HG03342 (cell line): ENCODE measurements around the gene SEMA3F.

ENCODE experiments used
- ATAC-seq: cut with Tn5 transposase; IDR thresholded peaks from one replicate; pipeline ENCODE4 v1.9.1; 2021; ENCODE audit warnings: mild to moderate bottlenecking, moderate library complexity; ENCODE audit not compliant: unreplicated experiment

SEMA3F gene

DNA sequence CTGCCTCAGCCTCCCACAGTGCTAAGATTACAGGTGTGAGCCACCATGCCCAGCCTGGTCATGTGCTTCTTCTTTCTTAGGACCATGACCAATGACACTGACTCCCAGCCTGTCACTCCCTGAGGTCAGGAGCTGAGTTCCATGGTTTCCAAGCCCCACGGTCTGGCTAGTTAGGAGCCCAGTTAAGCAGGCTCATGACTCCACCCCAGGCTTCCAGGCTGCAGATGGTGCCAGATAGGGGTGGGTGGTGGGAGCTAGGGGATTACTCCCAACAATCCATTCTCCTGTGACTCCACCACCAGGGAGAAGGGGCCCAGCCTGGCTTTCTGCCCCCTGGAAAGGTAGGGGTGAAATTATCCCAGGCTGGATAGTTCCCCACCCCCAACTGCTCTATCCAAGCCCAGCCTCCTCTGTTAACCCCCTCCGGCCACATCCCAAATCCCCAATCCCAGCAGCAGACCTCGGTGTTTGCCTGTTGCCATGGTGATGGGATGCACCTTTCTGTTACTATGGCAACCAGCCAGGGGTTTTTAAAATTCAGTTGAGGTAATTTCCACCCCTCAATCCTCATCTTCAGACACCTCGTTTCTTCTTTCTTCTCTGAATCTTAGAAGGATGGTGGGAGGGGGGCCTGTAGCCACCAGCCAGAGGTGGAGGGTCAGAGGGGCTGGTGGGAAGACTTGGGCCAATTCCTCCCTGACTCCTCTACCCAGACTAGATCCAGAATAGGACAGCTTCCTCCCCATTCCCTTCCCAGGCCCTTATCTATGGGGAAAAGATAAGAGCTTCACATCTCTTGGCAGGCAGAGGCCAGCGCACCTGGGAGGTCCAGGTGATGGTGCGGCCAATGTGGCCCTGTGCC is 22.5 kb upstream of the SEMA3F start:
- ATAC-seq, result no peak

DNA sequence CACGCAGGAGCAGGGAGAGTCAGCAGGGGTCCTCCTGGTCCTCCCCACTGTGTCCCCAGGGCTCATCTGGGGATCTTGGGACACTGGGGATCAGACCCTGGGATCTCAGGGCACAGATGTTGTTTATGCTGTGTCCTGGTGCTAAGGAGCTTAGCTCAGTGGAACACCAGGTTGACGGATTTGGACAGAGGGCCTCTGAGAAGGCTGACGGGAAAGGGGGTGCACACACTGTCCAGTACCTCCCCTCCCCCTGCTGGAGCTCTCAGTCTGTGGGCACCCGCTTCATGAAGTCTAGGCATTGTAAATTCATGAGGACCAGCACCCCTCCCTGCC is 21.9 kb upstream of the SEMA3F start:
- no peak for ATAC-seq

DNA sequence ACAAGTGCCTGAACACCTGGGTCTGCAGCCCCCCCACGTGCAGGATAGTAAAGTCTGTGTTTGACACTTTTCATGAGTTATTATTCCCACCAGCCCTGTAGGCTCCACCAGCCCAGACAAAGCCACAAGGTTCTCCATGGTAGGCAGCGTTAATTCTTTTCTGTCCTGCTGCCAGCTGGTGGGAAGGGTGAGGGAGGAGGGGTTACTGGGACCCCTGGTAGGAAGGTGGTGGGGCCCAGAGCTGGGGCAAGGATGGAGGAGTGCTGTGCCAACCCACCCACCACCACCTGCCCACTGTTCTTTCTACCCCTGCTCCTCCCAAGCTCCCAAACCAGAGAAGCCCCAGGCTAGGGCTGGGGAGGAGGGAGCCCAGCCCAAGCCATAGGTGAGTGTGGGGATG is 20.8 kb upstream of the SEMA3F start:
- no peak for ATAC-seq

DNA sequence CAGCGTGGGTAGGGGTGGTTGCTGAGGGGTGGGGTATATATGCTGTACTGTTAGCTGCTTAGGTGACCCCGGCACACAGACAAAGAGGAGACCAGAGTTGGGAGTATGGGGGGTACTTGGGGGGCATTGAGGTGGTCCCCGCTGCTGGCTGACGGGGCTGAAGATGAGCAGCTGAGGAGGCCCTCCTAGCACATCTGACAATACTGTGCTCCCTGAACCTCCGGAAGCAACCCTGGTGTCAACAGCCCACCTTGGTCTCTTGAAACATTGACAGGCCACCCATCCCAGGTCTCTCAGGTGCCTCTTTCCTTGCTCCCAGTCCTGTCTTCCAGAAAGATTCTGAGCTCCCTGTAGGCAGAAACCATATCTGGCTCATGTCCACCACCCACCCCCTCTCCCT is 19.2 kb upstream of the SEMA3F start:
- no peak for ATAC-seq

DNA sequence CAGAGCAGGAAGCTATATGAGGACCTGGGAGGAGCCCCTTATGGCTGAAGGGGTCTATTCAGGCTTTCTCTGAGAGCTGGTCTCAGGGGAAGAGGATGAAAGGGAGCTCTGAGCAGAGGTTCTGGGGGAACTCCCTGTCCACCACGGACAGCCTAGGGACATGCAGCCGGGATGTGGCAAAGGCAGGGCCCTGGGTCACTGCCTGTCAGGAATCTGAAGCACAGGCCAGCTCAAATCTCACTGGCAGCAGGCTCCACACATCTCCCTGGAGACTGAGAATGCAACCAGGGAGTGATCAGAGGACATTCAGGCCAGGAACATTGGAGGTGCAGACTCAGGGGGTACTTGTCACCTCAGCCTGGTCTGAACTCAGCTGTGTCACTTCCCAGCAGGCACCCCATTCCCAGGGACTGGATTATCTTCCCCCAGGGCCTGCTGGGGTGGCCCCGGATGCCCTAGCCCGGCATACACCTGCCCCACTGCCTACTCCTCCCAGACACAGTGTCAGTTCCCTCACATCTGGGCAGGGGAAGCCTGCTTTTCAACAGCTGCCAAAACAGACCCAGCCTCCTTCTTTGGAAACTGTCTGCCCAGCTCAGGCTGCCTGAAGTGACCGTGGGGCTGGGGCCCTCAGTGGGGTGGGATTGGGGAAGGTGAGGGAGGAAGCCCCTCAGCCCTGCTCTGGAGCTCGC is 18.3 kb upstream of the SEMA3F start:
- no peak for ATAC-seq

DNA sequence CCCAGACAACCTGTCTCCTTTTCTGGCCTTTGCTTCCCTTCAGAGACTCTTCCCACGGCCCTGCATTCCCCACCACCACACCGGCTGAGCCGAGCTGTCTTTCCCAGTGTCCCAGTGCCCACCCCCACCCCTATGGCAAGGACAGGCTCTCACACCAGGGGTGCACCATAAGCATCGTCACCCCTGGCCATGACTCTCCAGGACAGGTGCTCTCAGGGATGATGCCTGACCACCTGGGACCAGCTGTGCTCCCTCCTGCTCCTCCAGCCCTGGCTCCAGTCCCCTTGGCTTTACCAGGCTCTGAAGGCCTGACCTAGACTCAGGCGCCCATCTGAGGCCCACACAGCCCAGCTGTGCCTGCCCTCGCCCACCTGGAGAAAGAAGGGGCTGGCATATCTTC is 17.6 kb upstream of the SEMA3F start:
- no peak for ATAC-seq

DNA sequence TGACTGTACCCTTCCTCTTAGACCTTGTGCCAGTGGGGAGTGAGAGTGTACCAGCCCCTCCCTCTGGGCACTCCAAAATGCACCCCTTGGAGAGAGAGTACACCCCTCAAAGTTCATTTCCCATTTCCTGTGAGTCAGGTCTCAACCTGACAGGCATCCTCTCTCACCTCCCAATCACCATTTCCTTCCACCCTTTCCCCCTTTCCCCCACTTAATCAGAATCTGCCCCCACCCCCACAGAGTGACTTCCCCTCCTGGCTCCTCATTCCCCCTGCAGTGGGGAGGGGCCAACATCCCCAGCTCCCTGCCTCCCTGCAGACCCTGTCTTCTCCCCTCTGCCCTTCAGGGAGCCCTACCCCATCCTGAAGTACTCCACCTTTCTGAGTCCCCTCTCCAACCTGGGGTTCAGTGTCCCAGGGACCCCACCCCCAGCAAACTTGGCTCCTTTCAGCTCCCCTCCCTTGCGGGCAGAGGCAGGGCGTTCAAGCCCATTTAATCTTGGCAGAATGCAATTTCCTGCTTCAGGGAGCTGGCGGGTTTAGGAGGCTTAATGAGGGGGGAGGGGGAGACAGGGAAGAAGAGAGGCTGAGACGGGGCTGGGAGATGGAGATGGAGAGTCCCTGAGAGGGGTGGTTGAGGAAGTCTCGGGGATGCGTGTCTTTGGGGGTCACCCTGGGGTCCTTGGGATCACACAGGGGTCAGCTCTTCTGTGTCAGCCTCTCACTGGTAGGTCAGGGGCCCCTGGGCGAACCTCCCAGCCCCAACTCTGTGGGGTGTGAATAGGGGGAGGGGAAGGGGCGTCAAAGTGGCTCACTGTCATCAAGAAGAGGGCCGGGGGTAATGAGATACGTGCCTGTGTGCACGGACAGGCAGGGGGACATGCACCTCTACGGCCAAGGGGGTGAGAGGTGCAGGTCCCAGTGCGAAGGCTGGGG is 16.6 kb upstream of the SEMA3F start:
- no peak for ATAC-seq

DNA sequence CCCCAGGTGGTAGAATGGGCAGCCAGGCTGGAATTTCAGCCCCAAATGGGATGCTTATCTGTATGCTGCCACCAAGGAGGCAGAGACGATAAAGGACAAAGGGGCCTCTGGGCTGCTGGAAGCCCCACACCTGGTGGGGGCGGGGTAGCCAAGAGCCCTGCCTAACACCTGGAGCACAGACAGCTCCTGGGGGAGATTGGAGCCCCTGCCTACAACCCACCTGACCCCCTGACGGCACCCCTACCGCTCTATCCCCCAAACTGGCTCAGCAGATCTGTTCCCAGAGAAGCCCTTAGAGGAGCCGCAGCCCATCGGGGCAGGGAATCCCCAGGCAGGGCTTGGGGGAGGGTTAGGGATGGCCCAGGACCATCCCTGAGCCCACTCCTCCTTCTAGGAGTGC is 15.8 kb upstream of the SEMA3F start:
- ATAC-seq, result no peak

DNA sequence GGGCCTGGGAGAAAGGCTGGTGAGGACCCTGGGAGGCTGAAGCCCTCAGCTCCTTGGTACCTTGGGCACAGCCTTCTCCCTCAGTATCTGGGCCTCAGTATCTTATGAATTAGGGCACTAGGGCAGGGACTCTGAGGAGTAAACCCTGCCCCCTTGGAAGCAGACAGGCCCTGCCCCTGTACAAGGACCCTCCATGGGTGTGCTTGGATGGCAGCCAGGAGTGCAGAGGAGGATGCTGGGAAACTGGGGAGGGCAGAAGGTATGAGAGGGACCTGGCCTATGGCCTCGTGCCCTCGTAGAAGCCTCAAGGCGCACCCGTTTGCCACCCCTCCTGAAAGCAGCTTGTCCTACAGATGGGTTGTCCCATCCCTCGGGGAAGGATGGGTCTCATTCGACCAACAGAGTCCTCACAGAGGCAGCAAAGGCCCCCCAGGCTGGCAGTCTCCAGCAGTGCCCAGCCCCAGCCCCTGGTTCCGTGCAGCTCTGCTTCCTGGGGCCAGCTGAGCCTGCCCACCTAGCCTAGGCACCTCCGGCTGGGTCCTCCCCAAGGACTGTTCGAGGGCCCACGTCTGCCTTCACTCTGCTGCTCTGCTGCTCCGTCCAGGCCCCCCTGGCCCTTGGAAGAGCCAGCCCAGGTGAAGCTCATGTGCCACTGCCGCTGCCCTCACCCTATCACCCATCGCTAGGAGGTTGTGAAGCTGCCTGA is 15.3 kb upstream of the SEMA3F start:
- no peak for ATAC-seq

DNA sequence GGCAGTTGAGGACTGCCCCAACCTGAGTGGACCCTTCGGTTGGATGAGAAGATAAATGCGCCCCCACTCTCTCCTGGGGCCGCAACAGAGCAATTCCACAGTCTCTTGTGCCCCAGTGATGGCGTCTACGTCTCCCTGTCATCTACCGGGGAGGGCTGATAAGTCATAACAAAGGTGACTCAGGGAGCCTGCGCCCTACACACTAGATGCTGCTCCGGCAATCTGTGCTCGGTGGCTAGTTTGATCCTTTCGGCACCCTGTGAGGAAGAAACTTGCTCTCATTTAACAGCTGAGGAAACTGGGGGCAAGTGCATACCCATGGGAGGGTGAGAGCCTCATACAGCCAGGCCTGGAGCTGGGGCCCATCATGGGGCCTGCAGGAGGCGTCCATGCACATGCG is 14.1 kb upstream of the SEMA3F start:
- no peak for ATAC-seq

DNA sequence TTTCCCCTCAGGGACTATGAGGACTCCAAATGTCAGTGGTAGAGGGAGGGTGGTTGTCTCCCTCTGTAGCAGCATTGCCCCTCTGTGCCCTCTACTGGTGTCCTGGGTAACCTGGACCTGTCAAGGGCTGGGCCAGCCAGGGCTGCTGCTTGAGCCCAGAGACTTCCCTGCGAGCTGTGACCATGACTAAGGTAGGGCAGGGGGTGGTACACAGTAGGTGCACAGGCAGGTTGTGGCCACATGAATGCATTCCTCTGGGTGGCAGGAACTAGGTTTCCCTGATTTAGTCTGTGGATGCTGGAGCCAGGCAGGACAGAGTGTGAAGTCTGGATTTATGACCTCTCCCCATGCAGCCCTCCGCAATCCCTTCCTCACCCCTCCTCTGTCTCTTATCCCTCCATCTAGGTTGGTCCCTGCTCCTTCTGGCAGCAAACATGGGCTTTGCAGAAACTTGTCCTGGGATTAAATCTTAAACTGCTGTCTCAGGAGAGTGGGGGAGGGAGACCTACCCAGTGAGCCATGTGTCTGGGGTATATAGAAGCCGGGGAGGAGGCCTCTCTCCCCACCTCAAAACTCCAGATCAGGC is 8.7 kb upstream of the SEMA3F start:
- no peak for ATAC-seq

DNA sequence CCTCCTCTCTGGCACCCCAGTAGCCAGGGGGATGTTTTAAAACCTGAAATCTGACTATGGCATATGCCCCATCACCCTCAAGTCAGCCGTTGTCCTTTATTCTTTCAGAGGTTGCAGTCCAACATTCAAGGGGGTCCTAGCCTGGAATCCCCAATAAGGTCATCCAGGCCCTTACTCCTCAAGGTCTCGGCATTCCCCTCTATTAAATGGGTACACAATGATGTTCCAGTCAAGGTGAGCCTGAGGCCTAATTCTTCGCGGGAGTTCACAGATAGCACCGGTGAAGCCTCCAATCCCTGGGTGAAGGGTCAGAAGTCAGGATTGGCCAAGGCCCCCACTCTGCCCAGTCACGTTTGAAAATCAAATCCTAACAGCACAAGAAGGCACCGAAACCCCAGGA is 8.1 kb upstream of the SEMA3F start:
- no peak for ATAC-seq

DNA sequence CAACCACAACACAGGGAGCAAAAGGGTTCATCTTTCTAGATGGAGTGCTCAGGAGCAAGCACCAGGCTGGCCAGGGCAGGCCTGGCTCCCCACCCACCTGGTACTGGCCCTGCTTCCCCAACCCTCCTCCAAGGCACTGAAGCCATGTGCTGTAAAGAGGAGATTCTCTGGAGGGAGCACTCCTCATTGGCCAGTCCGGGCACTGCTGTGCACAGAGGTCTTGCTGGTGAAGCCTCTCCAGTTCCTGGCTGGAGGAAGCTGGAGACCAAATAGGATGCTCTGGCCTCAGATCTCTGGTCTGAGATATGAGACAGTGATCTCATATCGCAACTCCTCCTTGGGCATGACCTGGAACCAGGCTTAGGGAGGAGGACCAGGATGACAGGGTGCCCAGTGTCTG is 7.7 kb upstream of the SEMA3F start:
- ATAC-seq, result no peak

DNA sequence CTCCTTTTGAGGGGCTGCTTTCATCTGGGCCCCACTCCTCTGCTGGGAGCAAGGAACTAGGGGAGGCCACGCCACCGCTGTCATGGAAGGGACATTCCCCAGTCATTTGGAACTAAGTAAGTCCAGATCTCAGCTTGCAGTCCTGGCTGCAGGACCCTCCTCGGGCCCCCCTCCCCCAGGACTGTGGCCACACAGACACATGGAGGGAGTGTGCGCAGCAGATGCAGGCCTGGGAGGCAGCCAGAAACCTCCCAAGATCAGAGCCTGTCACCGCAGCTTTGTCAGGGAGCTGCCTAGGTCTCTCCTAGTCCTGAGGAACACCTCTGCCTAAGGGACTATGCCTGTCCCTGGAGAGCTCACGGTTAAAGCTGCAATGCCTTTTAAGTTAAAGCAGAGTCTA is 7.3 kb upstream of the SEMA3F start:
- ATAC-seq, result no peak

DNA sequence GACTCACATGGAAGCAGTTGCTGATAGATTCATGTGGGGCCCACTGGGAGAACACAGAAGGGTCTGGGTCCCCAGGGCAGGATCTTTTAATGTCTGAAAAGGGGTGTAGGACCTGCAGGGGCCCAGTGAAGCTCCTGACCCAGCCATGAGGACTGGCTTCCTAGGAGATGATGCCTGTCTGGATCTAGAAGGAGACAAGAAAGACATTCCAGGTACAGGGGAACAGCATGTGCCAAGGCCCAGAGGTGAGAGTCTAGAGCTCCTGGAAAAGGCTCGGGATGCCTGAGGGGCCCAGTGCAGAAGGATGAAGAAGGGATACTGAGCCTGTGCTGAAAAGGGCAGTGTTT is 4.7 kb upstream of the SEMA3F start:
- ATAC-seq, result no peak

DNA sequence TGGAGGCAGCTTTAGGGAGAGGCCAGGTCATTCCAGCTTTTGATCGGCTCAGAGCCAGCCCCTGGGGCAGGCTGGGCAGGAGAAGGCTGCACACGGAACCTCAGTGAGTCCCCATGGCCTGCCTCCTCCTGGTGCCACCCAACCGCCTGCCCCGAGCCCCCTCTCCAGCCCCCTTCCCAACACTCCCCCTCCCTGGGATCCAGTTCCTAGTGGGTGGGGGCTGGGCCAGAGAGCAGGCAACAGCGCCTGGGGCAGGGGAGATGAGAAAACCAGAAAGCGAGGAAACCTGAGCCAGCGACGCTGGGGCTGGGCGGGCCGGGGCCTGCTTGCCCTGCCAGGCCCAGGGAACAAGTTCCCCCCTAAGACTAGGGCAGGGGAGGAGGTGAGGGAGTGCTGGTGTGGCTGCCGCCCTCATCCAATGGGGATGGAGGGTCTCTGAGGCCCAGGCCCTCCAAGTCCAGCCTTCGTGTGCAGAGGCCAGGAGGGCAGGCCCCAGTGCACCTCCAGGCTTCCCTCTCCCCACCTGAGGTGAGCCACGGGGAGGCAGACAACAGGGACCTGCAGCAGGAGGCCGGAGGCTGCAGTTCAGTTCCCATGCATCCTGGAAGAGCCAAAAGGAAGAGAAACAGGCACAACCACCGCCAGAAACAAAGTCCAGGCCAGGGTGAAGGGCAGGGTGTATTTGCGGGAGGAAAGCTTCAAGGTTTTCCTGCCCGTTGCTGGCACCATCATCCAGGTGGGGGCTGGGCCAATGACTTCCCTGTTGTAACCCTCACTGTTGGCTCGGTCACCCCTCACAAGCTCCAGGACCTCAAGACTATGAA is 4.0 kb upstream of the SEMA3F start:
- ATAC-seq, result no peak

DNA sequence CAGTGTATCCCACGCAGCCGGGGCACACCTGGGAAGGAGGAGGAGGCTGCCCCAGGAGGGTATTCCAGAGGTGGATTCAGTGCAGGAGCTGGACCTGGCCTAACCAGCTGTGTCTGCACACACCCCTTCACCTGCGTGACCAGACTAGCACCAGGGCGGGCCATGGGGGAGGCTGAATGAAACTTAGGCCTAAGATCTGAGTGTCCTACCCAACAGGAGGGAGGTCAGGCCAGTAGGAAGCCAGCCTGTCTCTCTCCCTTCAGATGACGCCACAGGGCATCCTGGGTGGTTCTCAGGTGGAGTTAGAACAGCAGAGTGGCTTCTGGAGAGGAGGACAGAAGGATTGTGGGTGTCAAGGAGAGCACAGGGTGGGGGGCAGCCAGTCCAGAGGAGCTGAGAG is 3.4 kb upstream of the SEMA3F start:
- no peak for ATAC-seq

DNA sequence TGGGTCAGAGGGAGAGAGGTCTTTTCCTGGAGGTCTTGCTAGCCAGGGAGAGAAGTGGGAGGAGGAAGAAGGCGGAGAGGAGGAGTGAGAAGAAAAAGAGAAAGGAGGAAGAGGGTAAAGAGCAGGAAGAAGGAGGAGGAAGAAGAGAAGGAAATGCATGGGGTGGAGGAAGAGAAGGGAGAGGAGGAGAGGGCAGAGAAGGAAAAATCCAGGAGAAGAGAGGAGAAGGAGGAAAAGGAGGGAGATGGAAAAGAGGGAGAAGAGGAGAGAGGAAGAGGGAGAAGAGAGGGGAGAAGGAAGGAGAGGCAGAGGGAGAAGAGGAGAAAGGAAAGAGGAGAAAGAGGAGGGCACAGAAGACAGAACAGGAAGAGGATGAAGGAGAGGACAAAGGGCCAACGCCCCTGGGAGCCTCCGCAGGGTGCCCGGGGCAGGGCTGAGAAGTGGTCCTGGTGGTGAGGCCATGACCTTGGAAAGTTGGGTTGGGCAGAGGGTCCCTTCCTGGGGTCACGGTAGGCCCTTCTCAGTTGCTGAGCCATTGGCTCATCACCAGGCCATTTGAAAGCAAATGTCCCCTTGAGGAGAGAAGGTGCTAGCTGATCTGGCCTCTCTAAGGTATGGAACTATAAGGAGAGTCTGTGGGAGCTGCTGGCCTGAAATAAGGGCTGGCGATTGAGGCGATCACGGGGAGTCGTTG is 1.2 kb upstream of the SEMA3F start:
- no peak for ATAC-seq

DNA sequence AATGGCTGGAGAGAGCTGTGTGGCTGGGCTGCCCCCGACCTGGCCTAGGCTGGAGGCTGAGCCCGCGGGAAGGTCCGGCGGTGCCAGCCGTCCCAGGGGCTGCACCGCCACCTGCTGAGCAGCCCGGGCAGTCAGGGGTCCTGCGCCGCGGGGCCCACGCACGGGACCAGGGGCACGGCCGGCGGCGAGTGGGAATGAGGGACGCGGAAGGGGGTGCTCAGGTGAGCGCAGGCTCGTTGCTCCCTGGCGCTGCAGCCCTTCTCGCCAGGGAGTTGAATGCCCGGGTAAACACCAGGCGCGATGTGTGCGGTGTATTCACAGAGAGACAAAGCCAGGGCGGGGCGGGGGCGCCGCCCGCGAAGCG is 666 bp upstream of the SEMA3F start:
- ATAC-seq, result peak; percentile 9
